ENCODE data around the gene NUP210. TPM values are rescaled to one million over a fixed set of nuclear protein-coding genes. Genes with fewer than 3 reads are reported as not detected.

The NUP210 gene
- total and polyA plus RNA-seq, 2 of the 13 experiments (the other 11 are each of a cell fraction or from before 2014, with no cell fraction given) = 31.6 to 35.2 TPM

DNA sequence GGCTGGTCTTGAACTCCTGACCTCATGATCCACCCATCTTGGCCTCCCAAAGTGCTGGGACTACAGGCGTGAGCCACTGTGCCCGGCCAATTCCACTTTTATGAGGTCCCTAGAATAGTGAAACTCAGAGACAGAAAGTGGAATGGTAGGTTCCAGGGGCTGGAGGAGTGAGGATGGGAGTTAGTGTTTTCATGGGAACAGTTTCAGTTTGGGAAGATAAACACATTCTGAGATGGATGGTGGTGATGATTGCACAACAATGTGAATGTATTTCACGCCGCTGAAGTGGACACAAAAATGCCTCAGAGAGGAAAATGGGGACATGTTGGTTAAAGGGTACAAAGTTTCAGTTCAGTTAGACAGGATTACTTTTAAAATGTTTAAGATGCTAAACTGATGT lies 37.5 kb upstream of the NUP210 start (continued):
- TF ChIP-seq ZNF10 (CRISPR knock-in tag; IDR thresholded peaks at IDR 0.05; ENCODE audit: borderline replicate concordance, low read depth) (no peak), ZNF569 (CRISPR knock-in tag; IDR thresholded peaks at IDR 0.05; ENCODE audit: borderline replicate concordance) (no peak), CENPX (CRISPR knock-in tag; IDR thresholded peaks at IDR 0.05) (no peak), ZNF432 (CRISPR knock-in tag; IDR thresholded peaks at IDR 0.05; ENCODE audit: borderline replicate concordance) (no peak), CEBPG (CRISPR knock-in tag; IDR thresholded peaks at IDR 0.05) (peak; percentile 95), MED1 (CRISPR knock-in tag; IDR thresholded peaks at IDR 0.05) (0 out of 2 replicates have a peak, but pooled peaks have one; percentile 15), ZNF607 (CRISPR knock-in tag; IDR thresholded peaks at IDR 0.05; ENCODE audit: borderline replicate concordance) (no peak), TEAD3 (CRISPR knock-in tag; optimal IDR thresholded peaks at IDR 0.05; ENCODE audit: borderline replicate concordance) (peak; percentile 30), HOXA5 (CRISPR knock-in tag; IDR thresholded peaks at IDR 0.05) (no peak), HOXA3 (CRISPR knock-in tag; IDR thresholded peaks at IDR 0.05) (peak; percentile 18; the same call in 1 of the 2 replicates), FOXA3 (CRISPR knock-in tag; IDR thresholded peaks at IDR 0.05) (peak; percentile 53), CHD2 (IDR thresholded peaks at IDR 0.05; ENCODE audit: low read depth, low read length) (no peak), ZNF468 (CRISPR knock-in tag; IDR thresholded peaks at IDR 0.05) (no peak), MTF2 (CRISPR knock-in tag; IDR thresholded peaks at IDR 0.05; ENCODE audit: borderline replicate concordance) (no peak), CEBPB (IDR thresholded peaks at IDR 0.05; ENCODE audit: borderline replicate concordance, low read depth, low read length) (peak; percentile 97), ZNF644 (CRISPR knock-in tag; IDR thresholded peaks at IDR 0.05; ENCODE audit: low read depth) (0 out of 2 replicates have a peak, but pooled peaks have one; percentile 9), ATF7 (IDR thresholded peaks at IDR 0.05) (no peak), ATF7 (CRISPR knock-in tag; IDR thresholded peaks at IDR 0.05) (no peak), ARNTL (CRISPR knock-in tag; IDR thresholded peaks at IDR 0.05) (no peak), CHD4 (IDR thresholded peaks at IDR 0.05; ENCODE audit: borderline replicate concordance, low read length) (no peak), GZF1 (CRISPR knock-in tag; IDR thresholded peaks at IDR 0.05) (no peak)
- TF ChIP-seq, protein P1, sequence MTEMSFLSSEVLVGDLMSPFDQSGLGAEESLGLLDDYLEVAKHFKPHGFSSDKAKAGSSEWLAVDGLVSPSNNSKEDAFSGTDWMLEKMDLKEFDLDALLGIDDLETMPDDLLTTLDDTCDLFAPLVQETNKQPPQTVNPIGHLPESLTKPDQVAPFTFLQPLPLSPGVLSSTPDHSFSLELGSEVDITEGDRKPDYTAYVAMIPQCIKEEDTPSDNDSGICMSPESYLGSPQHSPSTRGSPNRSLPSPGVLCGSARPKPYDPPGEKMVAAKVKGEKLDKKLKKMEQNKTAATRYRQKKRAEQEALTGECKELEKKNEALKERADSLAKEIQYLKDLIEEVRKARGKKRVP (CRISPR knock-in tag; IDR thresholded peaks at IDR 0.05) = peak in 1 of 2 experiments; percentile 85; a peak in 2 of 4 replicates
- TF ChIP-seq, protein P2, sequence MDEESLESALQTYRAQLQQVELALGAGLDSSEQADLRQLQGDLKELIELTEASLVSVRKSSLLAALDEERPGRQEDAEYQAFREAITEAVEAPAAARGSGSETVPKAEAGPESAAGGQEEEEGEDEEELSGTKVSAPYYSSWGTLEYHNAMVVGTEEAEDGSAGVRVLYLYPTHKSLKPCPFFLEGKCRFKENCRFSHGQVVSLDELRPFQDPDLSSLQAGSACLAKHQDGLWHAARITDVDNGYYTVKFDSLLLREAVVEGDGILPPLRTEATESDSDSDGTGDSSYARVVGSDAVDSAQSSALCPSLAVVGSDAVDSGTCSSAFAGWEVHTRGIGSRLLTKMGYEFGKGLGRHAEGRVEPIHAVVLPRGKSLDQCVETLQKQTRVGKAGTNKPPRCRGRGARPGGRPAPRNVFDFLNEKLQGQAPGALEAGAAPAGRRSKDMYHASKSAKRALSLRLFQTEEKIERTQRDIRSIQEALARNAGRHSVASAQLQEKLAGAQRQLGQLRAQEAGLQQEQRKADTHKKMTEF (CRISPR knock-in tag; IDR thresholded peaks at IDR 0.05) = no peak; the same call in 1 of the 2 replicates
- TF ChIP-seq, protein P3, sequence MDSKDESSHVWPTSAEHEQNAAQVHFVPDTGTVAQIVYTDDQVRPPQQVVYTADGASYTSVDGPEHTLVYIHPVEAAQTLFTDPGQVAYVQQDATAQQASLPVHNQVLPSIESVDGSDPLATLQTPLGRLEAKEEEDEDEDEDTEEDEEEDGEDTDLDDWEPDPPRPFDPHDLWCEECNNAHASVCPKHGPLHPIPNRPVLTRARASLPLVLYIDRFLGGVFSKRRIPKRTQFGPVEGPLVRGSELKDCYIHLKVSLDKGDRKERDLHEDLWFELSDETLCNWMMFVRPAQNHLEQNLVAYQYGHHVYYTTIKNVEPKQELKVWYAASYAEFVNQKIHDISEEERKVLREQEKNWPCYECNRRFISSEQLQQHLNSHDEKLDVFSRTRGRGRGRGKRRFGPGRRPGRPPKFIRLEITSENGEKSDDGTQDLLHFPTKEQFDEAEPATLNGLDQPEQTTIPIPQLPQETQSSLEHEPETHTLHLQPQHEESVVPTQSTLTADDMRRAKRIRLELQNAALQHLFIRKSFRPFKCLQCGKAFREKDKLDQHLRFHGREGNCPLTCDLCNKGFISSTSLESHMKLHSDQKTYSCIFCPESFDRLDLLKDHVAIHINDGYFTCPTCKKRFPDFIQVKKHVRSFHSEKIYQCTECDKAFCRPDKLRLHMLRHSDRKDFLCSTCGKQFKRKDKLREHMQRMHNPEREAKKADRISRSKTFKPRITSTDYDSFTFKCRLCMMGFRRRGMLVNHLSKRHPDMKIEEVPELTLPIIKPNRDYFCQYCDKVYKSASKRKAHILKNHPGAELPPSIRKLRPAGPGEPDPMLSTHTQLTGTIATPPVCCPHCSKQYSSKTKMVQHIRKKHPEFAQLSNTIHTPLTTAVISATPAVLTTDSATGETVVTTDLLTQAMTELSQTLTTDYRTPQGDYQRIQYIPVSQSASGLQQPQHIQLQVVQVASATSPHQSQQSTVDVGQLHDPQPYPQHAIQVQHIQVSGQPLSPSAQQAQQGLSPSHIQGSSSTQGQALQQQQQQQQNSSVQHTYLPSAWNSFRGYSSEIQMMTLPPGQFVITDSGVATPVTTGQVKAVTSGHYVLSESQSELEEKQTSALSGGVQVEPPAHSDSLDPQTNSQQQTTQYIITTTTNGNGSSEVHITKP (CRISPR knock-in tag; IDR thresholded peaks at IDR 0.05; ENCODE audit: low read depth) = 0 out of 2 replicates have a peak, but pooled peaks have one; percentile 32

Data from HepG2 (cell line).